Urinary bladder (tissue), 4 donors: ENCODE measurements around the gene PRKAR2B. TPM values are rescaled to one million over a fixed set of nuclear protein-coding genes. Genes with fewer than 3 reads are reported as not detected.

Source experiments
- DNase-seq: peaks from one replicate; pipeline ENCODE4 v3.0.0-alpha.2; 2015; ENCODE audit errors: extremely low spot score
- H3K27ac ChIP-seq: one replicate; pipeline ENCODE4 v1.5.1; 2013; ENCODE audit warnings: low read depth, mild to moderate bottlenecking, moderate library complexity
- H3K36me3 ChIP-seq: one replicate; pipeline ENCODE4 v1.6.1; 2013; ENCODE audit warnings: mild to moderate bottlenecking, moderate library complexity; ENCODE audit not compliant: insufficient read depth
- H3K4me1 ChIP-seq: one replicate; pipeline ENCODE4 v1.6.1; 2013; ENCODE audit warnings: mild to moderate bottlenecking, moderate library complexity; ENCODE audit not compliant: insufficient read depth
- H3K4me3 ChIP-seq: one replicate; pipeline ENCODE4 v1.5.1; 2013; ENCODE audit warnings: low read depth, low read length
- WGBS: extraction: QIAGEN DNeasy Blood & Tissue Kit; methylation state at CpG from one replicate; pipeline ENCODE4 v1.1.7; 2013; 5-methylcytosine and 5-hydroxymethylcytosine counted together
- polyA plus RNA-seq: library from polyadenylated mRNA; stranded (reverse); fragments of 200-250 nt; gene quantifications from one replicate; pipeline ENCODE4 v1.2.3, GENCODE V29; 2013
- total RNA-seq: library from RNA; depleted of rRNA; stranded (reverse); fragments of >200 nt; gene quantifications from one replicate; pipeline ENCODE4 v1.2.3, GENCODE V29; 2014
- donor health status: healthy with polysubstance abuse.
- donor health status: healthy.

Gene PRKAR2B
- total and polyA plus RNA-seq, 2 donors, result 42.8 to 60.1 TPM

DNA sequence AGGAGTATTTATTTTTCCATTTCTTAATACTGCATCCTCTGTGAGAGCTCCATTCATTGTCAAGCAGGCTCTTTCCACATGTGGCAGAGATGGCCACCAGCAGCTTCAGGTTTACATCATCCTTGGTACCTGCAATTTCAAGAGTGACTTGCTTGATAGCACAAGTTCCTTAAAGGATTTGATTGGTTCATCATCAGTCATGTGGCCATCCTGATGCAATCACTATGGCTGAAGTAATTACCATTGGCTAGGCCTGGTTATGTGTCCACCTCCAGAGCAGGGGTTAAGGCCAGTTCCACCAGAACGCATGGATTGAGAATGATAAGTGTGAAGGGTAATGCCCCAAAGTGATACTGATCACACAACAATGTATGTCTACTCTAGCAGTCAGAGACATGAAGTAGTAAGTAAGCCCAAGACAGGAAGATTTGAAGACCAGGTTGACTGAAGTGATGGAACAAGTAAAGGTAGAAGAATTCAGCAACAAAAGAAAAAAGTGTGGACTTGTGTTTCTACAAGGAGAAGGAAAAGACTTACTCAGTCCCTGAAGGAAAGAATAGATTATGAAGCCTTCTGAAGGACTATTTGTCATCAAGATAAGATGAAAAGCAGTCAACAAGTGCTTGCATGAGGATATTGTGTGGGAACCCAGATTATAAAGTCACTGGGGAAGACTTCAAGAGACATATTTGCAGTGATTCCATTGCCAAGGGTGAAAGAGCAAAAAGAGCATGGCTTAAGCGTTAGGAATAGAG, 26.4 kb upstream of the PRKAR2B start:
- no peaks in the 10 kb centered on the region for H3K4me1 ChIP-seq
- DNase-seq, result no peak
- 77% methylated on average over 2 of the region's 2 CpGs for WGBS
- no peak overlapping the region for H3K4me3 ChIP-seq
- no peak overlapping the region for H3K27ac ChIP-seq
- H3K36me3 ChIP-seq, result no peaks in the 10 kb centered on the region

GRCh38 chr7:107020400-107020799, 24.1 kb upstream of the PRKAR2B start:
- DNase-seq, result no peak
- H3K4me3 ChIP-seq, result no peak overlapping the region
- H3K4me1 ChIP-seq, result no peaks in the 10 kb centered on the region
- no peak overlapping the region for H3K27ac ChIP-seq
- 89% methylated on average over 5 of the region's 5 CpGs for WGBS
- H3K36me3 ChIP-seq, result no peaks in the 10 kb centered on the region

DNA sequence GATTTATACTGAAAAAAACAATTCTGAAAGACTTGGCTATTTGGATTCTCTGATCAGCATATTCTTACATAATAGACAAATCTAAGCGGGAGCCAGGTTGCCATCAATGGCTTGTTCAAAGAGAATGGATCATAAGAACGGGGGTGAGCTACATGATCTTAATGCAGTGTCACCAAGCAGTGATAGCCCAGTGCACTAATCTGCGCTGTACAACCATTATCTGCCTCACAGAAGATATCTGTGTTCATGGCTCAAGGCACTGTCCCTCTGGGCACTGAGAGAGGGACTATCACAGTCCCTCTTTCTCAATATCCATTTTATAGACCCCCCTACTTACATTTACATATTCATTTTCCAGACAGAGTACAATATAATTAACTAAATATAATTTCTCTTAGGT, 22.9 kb upstream of the PRKAR2B start:
- no peak for DNase-seq
- 97% methylated on average over 3 of the region's 3 CpGs for WGBS
- H3K4me3 ChIP-seq, result no peak overlapping the region
- no peaks in the 10 kb centered on the region for H3K36me3 ChIP-seq
- H3K27ac ChIP-seq, result no peak overlapping the region
- H3K4me1 ChIP-seq, result no peaks in the 10 kb centered on the region

DNA sequence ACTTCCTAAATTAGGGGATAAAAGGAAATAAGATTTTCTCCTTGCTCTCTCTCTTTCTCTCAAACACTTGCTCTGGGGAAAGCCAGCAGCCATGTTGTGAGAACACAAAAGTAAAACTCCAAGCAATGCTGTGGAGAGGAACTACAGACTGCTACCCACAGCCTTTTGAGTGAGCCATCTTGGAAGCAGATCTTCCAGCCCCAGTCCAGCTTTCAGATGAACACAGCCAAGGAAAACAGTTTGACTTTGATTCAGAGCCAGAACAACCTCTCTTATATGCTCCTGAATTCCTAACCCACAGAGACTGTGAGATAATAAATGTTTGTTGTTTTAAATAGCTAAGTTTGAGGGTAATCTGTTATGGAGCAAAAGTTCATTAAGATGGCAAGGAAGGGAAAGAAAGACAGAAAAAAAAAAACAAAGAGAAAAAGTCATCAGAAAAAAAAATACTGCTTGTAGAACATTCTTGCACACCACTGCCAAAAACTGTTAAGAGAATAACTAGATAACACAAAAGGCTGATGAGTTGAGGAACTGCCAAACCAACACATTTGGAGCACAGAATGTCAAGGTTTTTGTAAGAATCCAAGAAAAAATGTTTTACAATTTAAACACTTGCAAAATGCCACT, 20.9 kb upstream of the PRKAR2B start:
- DNase-seq, result no peak
- no peak overlapping the region for H3K4me3 ChIP-seq
- no peaks in the 10 kb centered on the region for H3K4me1 ChIP-seq
- no peaks in the 10 kb centered on the region for H3K36me3 ChIP-seq
- no peak overlapping the region for H3K27ac ChIP-seq

GRCh38 chr7:107024906-107025305, 19.6 kb upstream of the PRKAR2B start:
- Histone ChIP-seq H3K4me3 (no peak overlapping the region), H3K4me1 (no peaks in the 10 kb centered on the region), H3K36me3 (no peaks in the 10 kb centered on the region), H3K27ac (no peak overlapping the region)
- 95% methylated on average over 2 of the region's 2 CpGs for WGBS
- no peak for DNase-seq

DNA sequence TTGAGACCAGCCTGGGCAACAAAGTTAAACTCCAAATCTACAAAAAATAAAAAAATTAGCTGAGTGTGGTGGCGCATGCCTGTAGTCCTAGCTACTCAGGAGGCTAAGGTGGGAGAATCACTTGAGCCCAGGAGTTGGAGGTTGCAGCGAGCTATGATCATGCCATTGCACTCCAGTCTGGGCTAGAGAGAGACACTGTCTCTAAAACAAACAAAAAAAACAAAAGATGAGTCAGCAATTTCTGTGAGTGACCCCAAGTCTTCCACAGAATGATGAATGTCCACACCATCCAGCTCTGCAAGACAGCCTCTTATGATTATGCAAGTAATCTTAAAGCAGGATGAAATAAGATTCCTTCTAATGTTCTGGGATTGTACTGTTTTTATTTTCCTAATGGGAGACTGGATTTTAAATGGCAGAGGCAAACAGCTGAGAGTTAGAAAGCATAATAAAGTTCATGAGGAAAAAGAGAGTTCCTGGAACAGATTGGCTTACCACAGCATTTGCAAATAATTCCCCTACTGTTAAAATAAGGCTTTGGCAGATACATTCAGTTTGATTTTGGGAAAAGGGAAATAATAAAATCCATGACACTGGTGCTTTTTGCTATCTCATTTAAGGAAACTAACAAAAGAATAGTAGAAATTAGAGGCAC, 18.9 kb upstream of the PRKAR2B start:
- DNase-seq, result no peak
- no peaks in the 10 kb centered on the region for H3K4me1 ChIP-seq
- 83% methylated on average over 2 of the region's 2 CpGs for WGBS
- H3K4me3 ChIP-seq, result no peak overlapping the region
- H3K36me3 ChIP-seq, result no peaks in the 10 kb centered on the region
- peak overlapping the region; percentile 38 for H3K27ac ChIP-seq

DNA sequence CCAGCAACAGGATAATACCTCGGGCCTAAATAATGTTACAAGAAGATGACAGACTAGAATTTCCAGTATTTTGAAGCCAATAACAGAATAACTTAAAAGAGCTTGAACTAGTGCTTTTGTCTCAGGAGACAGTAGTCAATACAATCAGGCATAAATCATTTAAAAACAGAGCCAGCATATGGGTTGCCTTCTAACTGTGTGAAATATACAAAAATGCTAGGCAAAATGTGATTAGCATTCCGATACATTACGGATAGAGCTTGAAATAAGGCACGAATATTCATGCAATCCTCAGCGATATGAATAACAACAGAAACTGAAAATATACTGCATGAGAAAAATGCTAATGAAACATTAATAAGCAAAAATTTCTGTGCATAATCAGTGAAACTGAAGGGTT, 18.3 kb upstream of the PRKAR2B start:
- H3K4me3 ChIP-seq, result no peak overlapping the region
- 84% methylated on average over 5 of the region's 5 CpGs for WGBS
- no peaks in the 10 kb centered on the region for H3K4me1 ChIP-seq
- no peak overlapping the region for H3K27ac ChIP-seq
- DNase-seq, result no peak
- no peaks in the 10 kb centered on the region for H3K36me3 ChIP-seq

DNA sequence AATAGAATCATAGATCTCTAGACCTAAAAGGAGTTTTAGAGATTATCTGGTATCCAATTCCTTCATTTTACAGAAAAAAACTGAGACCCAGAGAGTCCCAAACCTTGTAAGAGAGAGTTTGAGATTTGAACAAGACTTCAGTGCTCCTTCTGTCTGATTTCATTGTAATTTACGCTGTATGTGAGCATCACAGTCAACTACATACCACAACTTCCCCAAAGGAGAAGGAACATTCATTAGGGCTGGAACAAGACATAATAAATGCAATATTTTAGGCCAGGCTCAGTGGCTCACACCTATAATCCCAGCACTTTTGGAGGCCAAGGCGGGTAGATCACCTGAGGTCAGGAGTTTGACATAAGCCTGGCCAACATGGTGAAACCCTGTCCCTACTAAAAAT, 17.3 kb upstream of the PRKAR2B start:
- Histone ChIP-seq H3K27ac (no peak overlapping the region), H3K4me1 (no peaks in the 10 kb centered on the region), H3K4me3 (no peak overlapping the region), H3K36me3 (no peaks in the 10 kb centered on the region)
- DNase-seq, result no peak
- WGBS, result 94% methylated on average over 2 of the region's 2 CpGs

DNA sequence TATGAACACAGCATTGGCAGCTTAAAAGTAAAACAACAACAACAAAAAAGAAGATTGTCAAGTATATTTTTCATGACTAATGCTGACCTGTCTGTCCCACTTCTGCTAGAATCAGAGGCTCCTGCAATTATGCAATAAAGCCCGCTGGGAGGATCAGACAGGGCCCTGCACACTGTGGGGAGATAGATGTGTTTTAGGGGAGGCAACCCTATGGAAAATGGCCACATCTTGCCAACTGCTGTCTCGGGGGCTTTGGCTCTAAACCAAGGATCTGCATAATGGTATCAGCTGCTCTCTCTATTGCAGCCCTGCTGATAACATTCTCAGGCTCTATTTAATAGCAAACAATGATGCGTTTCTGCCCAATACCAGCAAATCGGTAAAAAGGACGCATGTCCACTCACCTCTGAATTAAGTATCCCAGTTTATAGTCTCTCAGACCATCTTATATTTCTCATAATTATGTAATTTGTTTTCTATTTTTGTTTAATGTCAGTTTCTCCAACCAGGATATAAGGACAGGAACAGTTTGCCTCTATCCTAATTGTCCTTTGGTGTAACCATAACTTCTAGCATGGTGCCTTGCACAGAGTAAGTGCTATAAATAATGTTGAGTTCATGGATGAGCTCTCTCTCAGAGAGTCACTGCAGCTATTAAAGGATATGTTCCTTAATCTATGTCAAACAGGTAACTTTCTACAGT, 15.3 kb upstream of the PRKAR2B start:
- DNase-seq, result no peak
- Histone ChIP-seq H3K27ac (no peak overlapping the region), H3K4me3 (no peak overlapping the region), H3K36me3 (no peaks in the 10 kb centered on the region), H3K4me1 (no peaks in the 10 kb centered on the region)
- 65% methylated on average over 5 of the region's 5 CpGs for WGBS

- 31% methylated on average over 4 of the region's 4 CpGs for WGBS
- Histone ChIP-seq H3K4me1 (no peaks in the 10 kb centered on the region), H3K4me3 (no peak overlapping the region), H3K36me3 (no peaks in the 10 kb centered on the region), H3K27ac (no peak overlapping the region)
- DNase-seq, result no peak
These were observed 14.7 kb upstream of the PRKAR2B start for GRCh38 chr7:107029764-107030286.

GRCh38 chr7:107032050-107032449, 12.5 kb upstream of the PRKAR2B start:
- 98% methylated on average over 2 of the region's 2 CpGs for WGBS
- no peak for DNase-seq

GRCh38 chr7:107032720-107033438, 11.6 kb upstream of the PRKAR2B start:
- Histone ChIP-seq H3K4me3 (no peak overlapping the region), H3K36me3 (no peaks in the 10 kb centered on the region), H3K4me1 (no peaks in the 10 kb centered on the region), H3K27ac (no peak overlapping the region)
- no peak for DNase-seq
- WGBS, result 95% methylated on average over 8 of the region's 8 CpGs

More at GRCh38 chr7:107032050-107032449, 12.5 kb upstream of the PRKAR2B start:
- Histone ChIP-seq H3K4me3 (no peak overlapping the region), H3K4me1 (no peaks in the 10 kb centered on the region), H3K36me3 (no peaks in the 10 kb centered on the region), H3K27ac (no peak overlapping the region)

DNA sequence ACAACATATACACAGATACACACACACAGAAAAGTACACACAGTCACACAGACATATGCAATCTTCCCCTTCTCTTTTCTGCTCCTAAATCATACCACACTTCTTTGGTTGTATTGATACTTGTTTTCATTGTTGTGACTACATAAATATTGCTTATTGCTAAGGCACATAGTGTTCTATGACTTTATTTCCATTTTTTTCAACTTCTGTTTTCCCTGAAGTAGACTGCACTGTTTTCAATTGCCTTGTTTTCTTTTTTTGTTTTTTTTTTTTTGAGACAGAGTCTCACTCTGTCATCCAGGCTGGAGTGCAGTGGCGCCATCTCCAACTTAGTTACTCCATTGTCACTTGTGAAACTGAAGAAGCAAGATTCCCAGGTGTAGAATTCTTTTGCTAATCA, 10.0 kb upstream of the PRKAR2B start:
- no peak for DNase-seq
- WGBS, result 98% methylated on average over 1 of the region's 1 CpG
- no peak overlapping the region for H3K4me3 ChIP-seq
- H3K4me1 ChIP-seq, result no peaks in the 10 kb centered on the region
- no peak overlapping the region for H3K27ac ChIP-seq
- no peaks in the 10 kb centered on the region for H3K36me3 ChIP-seq
